ENCODE data around the gene PEX11B.

The PEX11B gene

GRCh38 chr1:145877923-145878486 lies 40.5 kb downstream of the PEX11B start:
- Mint-ChIP-seq H3K4me3 (no peak overlapping the region), H3K9me3 (no peaks in the 10 kb centered on the region), H3K36me3 (no peaks in the 10 kb centered on the region), H3K27ac (no peak overlapping the region), H3K4me1 (peaks cover 8% of the 10 kb centered on the region)
- DNase-seq (ENCODE audit: low spot score in 2 of 2) (no peak), ATAC-seq (no peak)

DNA sequence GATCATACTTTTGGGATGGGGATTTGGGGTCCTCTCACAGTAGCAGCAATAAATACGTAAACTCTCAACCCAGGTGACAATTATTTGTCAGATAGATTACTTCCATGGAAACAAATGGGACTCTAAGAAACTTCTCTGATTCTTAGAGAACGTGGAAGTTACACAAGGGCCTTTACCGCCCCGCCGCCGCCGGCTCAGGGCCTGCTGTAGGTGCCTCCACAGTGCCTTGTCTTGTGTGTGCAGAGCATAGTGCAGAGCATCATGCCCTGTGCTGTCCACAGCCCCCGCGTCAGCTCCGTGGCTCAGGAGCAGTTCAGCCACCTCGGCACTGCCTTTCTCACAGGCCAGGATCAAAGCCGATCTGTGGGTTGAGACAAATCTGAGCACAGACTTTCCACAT lies 43.9 kb downstream of the PEX11B start:
- Mint-ChIP-seq H3K27ac (no peak overlapping the region), H3K4me1 (peaks cover 25% of the 10 kb centered on the region), H3K4me3 (no peak overlapping the region), H3K9me3 (no peaks in the 10 kb centered on the region), H3K36me3 (no peaks in the 10 kb centered on the region)
- ATAC-seq (no peak), DNase-seq (ENCODE audit: low spot score in 2 of 2) (no peak)

GRCh38 chr1:145871994-145872924 lies 46.3 kb downstream of the PEX11B start:
- Mint-ChIP-seq H3K36me3 (no peaks in the 10 kb centered on the region), H3K9me3 (no peaks in the 10 kb centered on the region), H3K4me3 (peak overlapping the region; percentile 82), H3K4me1 (peaks cover 19% of the 10 kb centered on the region), H3K27ac (peak overlapping the region; percentile 81)
- peak; percentile 31 to 74 for DNase-seq (ENCODE audit: low spot score in 2 of 2)
- ATAC-seq: peak; percentile 82

- no peaks in the 10 kb centered on the region for H3K9me3 Mint-ChIP-seq
- ATAC-seq (no peak), DNase-seq (ENCODE audit: low spot score in 2 of 2) (no peak)
- no peak overlapping the region for H3K27ac Mint-ChIP-seq
- peaks cover 19% of the 10 kb centered on the region for H3K4me1 Mint-ChIP-seq
- H3K4me3 Mint-ChIP-seq: no peak overlapping the region
- no peaks in the 10 kb centered on the region for H3K36me3 Mint-ChIP-seq
Observed at GRCh38 chr1:145868232-145868631, 50.3 kb downstream of the PEX11B start.

DNA sequence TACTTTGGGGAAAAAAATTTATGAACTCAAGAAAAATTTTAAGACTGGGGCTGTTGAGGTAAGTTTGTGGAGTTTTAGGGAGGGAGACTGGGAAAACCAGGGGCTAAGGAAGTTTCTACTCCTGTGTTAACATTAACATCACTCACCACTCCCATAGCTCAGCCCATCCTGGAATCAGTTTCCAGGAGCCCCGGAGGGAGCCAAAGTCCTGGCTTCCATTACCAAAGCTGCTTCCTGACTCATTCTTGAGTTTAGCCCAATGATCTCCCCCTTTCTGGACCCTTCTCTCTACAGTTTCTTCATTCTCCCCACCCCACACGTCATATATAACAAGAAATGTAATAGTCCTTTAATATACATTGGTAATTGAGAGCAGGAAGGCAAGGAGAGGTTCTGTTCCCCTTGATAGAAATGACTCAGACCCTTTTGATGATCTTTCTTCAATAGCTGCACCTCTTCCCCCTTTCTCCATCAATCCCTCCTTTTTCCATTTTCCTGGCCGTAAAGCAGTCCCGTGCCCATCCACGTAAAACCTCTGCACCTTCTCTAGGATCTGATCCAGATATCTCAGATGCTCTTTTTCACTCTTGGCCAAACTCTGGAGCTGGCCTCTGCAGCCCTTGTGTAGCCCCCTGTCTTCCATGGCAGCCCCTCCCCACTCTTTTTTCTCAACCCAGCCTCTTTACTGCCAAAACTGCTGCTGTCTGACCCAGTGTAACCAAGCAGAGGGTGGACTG lies 55.1 kb downstream of the PEX11B start:
- peaks cover 7% of the 10 kb centered on the region for H3K36me3 Mint-ChIP-seq

More for the DNA sequence above, 55.1 kb downstream of the PEX11B start:
- Mint-ChIP-seq H3K27ac (no peak overlapping the region), H3K9me3 (no peaks in the 10 kb centered on the region), H3K4me1 (peaks cover under 1% of the 10 kb centered on the region), H3K4me3 (no peak overlapping the region)
- DNase-seq (ENCODE audit: low spot score in 2 of 2) (no peak), ATAC-seq (no peak)
